Right cardiac atrium (tissue), 5 donors: ENCODE data around the gene FBXO22. TPM values are rescaled to one million over a fixed set of nuclear protein-coding genes. Genes with fewer than 3 reads are reported as not detected.
"Not testable (repeated sequence)": the region's sequence is repeated elsewhere in the genome, so short reads cannot be mapped to it uniquely, and the experiment has no call there.

Source experiments
- ATAC-seq, 2 donors: fragments of 200-7000 bp; cut with Tn5 transposase; one replicate each; pipeline versions ENCODE4 v1.8.0 to v1.9.1; 2020; ENCODE audit warnings: moderate library complexity in 2 of 2, mild to moderate bottlenecking in 1 of 2
- DNase-seq, 3 donors: peaks; one replicate each; pipeline ENCODE4 v3.0.0-alpha.2; 2020
- H3K27ac ChIP-seq: one replicate; pipeline ENCODE4 v1.5.1; 2013; ENCODE audit warnings: mild to moderate bottlenecking, low read length, control low read depth, moderate library complexity
- H3K27me3 ChIP-seq: one replicate; pipeline ENCODE4 v1.6.1; 2013; ENCODE audit not compliant: control insufficient read depth, insufficient read depth
- H3K4me1 ChIP-seq: one replicate; pipeline ENCODE4 v1.6.1; 2013; ENCODE audit warnings: low read length; ENCODE audit not compliant: control insufficient read depth, insufficient read depth
- H3K4me3 ChIP-seq: one replicate; pipeline ENCODE4 v1.5.1; 2013; ENCODE audit warnings: low read length, control low read depth
- H3K9me3 ChIP-seq: one replicate; pipeline ENCODE4 v1.6.1; 2013; ENCODE audit warnings: low read length; ENCODE audit not compliant: control insufficient read depth
- WGBS: extraction: QIAGEN DNeasy Blood & Tissue Kit; methylation state at CpG from one replicate; pipeline ENCODE4 v1.1.7; 2013; 5-methylcytosine and 5-hydroxymethylcytosine counted together
- intact Hi-C, 4 donors: fragments of 100-400 bp; cut with DNase I; formaldehyde crosslinking; loops; one replicate each; pipeline versions ENCODE4 v1.11.0 to v1.14.0; 2022 to 2023
- long read RNA-seq, 4 donors: library from polyadenylated mRNA; unstranded; transcript quantifications; one replicate each; pipeline ENCODE4 v2.0.0, GENCODE V29; 2020 to 2021
- polyA plus RNA-seq: library from polyadenylated mRNA; stranded (reverse); fragments of 200-250 nt; gene quantifications from one replicate; pipeline ENCODE4 v1.2.3, GENCODE V29; 2013
- total RNA-seq, 4 donors: library from RNA; stranded (reverse); fragmentation: NEBNext Ultra II Directional; extraction: Animal tissue kit (Norgen Biotek cat#: 25700); gene quantifications; one replicate each; pipeline ENCODE4 v1.2.1, GENCODE V29; 2021
- donor health status: healthy with polysubstance abuse.
- donor health status: DM: no; HTN: yes; CAD: no.
- donor health status: DM: no; HTN: no; CAD: no.
- donor health status: DM: no; HTN: yes; CAD: no; lungs with severe emphysema.
- donor health status: DM: yes; HTN: yes; CAD: no.

The FBXO22 gene
- total RNA-seq, result 10 to 100 TPM; 18.8 to 22.8 (median 20.2) TPM
- 13.0 TPM for polyA plus RNA-seq
- long read RNA-seq, donor 1, full-length matches to known transcripts, result 44 of 49 reads
- long read RNA-seq, donor 1, partial matches to known transcripts, result 0 of 49 reads
- long read RNA-seq, donor 1, other reads (novel, unspliced or antisense), result 5 of 49 reads
- long read RNA-seq, donor 2, full-length matches to known transcripts, result 14 of 18 reads
- long read RNA-seq, donor 2, partial matches to known transcripts, result 2 of 18 reads
- long read RNA-seq, donor 2, other reads (novel, unspliced or antisense), result 2 of 18 reads
- long read RNA-seq, donor 3, full-length matches to known transcripts, result 94 of 109 reads
- long read RNA-seq, donor 3, partial matches to known transcripts, result 4 of 109 reads
- long read RNA-seq, donor 3, other reads (novel, unspliced or antisense), result 11 of 109 reads
- long read RNA-seq, donor 4, full-length matches to known transcripts, result 15 of 15 reads
- long read RNA-seq, donor 4, partial matches to known transcripts, result 0 of 15 reads
- long read RNA-seq, donor 4, other reads (novel, unspliced or antisense), result 0 of 15 reads

DNA sequence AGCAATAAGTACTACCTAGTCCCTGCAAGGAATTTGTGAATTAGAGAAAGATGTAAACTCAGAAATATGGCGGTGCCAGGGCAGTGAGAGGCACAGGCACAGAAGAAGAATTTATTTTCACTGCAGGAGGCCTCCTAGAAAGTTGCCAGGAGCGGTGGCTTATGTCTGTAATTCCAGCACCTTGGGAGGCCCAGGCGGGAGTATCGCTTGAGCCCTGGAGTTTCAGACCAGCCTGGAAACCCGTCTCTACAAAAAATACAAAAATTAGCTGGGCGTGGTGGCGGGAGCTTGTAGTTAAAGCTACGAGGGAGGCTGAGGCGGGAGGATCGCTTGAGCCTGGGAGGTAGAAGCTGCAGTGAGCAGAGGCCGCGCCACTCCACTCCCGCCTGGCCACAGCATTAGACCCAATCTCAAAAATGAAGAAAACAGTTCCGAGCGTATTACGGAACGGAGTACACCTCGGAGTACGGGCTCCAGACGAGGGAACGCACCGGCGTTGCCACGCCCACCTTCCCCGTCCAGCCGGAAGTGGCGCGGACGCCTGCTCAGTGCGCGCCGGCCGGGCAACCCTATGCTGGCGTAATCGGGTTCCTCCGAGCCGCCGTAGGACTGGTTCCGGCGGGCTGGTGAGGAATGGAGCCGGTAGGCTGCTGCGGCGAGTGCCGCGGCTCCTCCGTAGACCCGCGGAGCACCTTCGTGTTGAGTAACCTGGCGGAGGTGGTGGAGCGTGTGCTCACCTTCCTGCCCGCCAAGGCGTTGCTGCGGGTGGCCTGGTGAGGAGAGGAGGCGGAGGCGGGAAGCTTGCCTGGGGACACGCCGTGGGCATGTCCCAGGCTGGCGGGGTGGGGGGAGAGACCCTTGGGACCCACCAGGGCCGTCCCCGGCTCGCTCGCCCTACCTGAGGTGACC is at the start of gene FBXO22:
Gene FBXO22 (plus strand): TSS at position 548 of the 909 bp plus-strand sequence. CDS start 86 bp downstream, at position 634.
- no peaks in the 10 kb centered on the region for H3K9me3 ChIP-seq
- ATAC-seq, result peak; percentile 99
- 3% methylated on average over 63 of the region's 63 CpGs for WGBS
- intact Hi-C loops, result loop anchor here in 1 of 4 donors (10.0 kb wide), 1 partner anchor 59 kb away; the partner anchor contains the start of gene UBE2Q2
- H3K27me3 ChIP-seq, result no peaks in the 10 kb centered on the region
- peak; percentile 93 to 96 (median 96) for DNase-seq
- H3K4me3 ChIP-seq, result peak within 1 kb of the TSS; percentile 54
- H3K4me1 ChIP-seq, result no peaks in the 10 kb centered on the region
- peak within 1 kb of the TSS; percentile 32 for H3K27ac ChIP-seq

DNA sequence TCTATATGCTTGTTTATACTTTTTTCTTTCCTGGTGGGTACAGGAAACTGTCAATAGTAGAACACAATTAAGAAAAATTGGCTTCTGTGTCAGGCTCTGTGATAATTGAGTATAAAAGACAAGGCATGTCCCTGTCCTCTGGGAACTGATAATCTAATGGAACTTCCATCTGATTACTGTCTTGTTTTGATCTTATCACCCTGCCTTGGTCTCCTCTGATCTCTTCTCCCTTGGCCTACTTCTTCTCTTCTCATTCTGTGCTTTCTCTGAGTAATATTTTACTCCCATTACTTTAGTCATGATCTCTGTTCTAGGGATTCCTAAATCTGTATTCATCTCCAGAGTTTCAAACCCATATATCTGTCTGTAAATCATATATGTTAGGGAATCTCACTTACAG is 45.8 kb upstream of the FBXO22 start:
- no peaks in the 10 kb centered on the region for H3K27me3 ChIP-seq
- no peak for ATAC-seq
- no peak overlapping the region for H3K27ac ChIP-seq
- DNase-seq, result no peak
- H3K4me3 ChIP-seq, result no peak overlapping the region
- H3K4me1 ChIP-seq, result no peaks in the 10 kb centered on the region
- no peaks in the 10 kb centered on the region for H3K9me3 ChIP-seq
- intact Hi-C loops, result no loop called here

DNA sequence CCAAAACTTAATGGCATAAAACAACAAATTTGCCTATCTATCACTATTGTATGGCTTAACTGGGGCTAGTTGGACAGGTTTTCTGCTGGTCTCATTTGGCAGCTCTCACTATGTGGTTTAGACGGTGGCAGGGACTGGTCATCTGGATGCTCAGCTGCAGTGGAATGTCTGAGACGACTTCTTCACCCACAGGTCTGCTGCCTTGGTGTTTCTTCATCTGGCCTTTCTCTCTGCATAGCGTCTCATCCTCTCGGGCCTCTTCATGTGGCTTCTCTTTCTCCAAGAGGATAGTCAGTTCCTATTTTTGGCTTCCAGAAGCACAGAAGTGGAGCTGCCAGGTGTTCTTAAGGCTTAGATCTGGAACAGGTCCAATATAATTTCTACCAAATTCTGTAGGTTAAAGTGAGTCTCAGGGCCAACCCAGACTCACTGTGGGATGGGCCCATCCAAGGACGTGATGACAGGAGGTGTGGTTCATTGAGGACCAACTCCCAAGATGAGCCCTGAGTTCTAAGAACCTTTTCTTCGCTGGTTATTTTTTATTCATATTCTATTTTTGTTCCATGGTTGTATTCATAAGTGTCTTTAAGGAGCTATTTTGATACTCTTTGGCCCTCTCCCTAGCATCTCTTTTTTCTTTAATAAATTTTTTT is 41.8 kb upstream of the FBXO22 start:
- no peak for ATAC-seq
- no peak for DNase-seq
- Histone ChIP-seq H3K27me3 (no peaks in the 10 kb centered on the region), H3K4me3 (no peak overlapping the region), H3K4me1 (no peaks in the 10 kb centered on the region), H3K9me3 (no peaks in the 10 kb centered on the region), H3K27ac (no peak overlapping the region)
- 83% methylated on average over 6 of the region's 6 CpGs for WGBS
- intact Hi-C loops, result no loop called here

DNA sequence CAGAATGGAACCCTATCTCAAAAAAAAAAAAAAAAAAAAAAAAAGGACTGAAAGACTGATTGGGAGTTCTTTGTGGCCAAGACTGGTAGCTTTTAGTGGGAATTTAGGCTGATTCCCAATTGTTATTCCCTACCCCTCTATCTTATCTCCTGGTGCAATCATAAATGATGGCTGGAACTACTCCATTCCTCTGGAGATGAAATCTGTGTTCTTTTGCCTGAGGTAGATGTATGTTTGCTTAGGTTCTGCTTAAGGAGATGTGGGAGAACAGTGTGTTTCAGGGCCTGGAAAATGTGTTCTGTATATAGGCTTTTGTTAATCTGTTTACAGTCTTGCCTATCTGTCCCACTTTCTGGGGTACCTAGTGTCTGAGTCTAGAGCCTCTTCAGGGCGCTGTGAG is 40.9 kb upstream of the FBXO22 start:
- DNase-seq (no peak), ATAC-seq (no peak)
- Histone ChIP-seq H3K27me3 (no peaks in the 10 kb centered on the region), H3K4me3 (no peak overlapping the region), H3K27ac (no peak overlapping the region), H3K9me3 (no peaks in the 10 kb centered on the region), H3K4me1 (no peaks in the 10 kb centered on the region)
- intact Hi-C loops, result no loop called here
- 100% methylated on average over 1 of the region's 1 CpG for WGBS

DNA sequence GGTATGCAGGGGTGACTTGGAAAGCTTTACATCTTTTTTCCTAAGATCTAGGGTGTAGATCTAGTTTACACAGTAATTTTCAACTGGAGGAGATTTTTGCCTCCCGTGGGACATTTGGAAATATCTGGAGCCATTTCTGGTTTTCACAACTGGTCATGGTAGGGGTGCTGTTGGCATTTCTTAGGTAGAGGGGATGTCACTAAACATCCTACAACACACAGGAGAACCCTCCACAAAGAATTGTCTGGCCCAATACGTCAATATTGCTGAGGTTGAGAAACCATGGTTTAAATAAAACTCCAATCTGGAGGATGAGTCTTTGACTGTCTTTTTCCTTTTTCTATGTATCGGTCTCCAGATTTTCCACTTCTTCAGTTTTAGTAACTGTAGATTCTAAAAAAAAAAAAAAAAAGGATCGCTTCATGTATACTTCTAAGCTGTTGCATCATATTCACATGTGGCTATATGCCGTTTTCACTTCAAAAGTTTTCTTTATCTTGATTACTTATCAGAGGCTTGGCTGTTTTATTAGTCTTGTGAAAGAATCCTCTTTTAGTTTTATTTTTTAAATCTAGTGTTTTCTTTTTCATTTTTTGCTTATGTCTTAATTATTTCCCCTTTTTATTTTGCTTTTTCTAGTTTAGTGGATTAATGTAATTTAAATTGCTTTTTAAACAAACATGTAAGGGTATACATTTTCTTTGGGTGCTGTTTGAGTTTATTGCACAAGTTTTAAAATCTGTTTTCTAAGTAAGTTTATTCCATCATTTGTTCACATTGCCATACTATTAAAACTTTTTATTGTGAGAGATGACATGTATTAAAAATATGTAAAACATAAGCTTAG is 39.2 kb upstream of the FBXO22 start:
- intact Hi-C loops, result no loop called here
- no peak for DNase-seq
- WGBS, result 78% methylated on average over 5 of the region's 5 CpGs
- Histone ChIP-seq H3K27me3 (no peaks in the 10 kb centered on the region), H3K27ac (no peak overlapping the region), H3K4me3 (no peak overlapping the region), H3K9me3 (no peaks in the 10 kb centered on the region), H3K4me1 (no peaks in the 10 kb centered on the region)
- no peak for ATAC-seq

DNA sequence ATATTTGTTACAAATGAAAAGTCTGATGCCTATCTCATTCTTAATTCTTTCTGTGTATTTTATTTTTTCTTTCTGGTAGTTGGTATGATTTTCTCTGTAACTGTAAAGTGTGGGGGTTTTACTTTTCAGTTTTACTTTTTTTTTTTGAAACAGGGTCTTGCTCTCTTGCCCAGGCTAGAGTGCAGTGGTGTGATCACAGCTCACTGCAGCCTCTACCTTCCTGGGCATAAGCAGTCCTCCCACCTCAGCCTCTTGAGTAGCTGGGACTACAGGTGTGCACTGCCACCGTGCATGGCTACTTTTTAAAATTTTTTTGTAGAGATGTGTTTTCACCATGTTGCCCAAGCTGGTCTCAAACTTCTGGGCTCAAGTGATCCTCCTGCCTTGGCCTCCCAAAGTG is 37.6 kb upstream of the FBXO22 start:
- H3K27me3 ChIP-seq, H3K4me1 ChIP-seq, DNase-seq, H3K27ac ChIP-seq, ATAC-seq, intact Hi-C loops, H3K4me3 ChIP-seq, H3K9me3 ChIP-seq: not testable (repeated sequence)
- 91% methylated on average over 1 of the region's 1 CpG for WGBS

DNA sequence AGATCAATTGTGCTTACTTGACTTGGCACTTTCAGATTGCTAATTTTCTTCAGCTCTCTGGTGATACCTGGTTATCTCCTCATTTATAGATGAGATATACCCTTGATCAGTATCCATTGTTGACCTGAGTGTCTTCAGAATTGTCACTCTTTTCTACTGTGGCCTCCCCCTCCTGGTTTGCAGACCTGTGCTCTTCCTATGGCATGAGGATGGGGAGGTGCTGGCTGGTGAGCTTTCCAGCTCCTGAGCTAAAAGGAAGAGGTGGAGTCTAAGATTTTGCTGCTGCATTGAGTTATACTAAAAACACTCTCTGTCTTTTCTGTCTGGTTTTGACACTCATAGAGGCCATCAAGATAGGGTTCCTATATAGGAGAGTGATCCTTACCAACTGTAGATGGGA is 36.8 kb upstream of the FBXO22 start:
- Histone ChIP-seq H3K4me3 (no peak overlapping the region), H3K9me3 (no peaks in the 10 kb centered on the region), H3K27me3 (no peaks in the 10 kb centered on the region), H3K27ac (no peak overlapping the region), H3K4me1 (no peaks in the 10 kb centered on the region)
- no peak for DNase-seq
- ATAC-seq, result no peak
- intact Hi-C loops, result no loop called here

DNA sequence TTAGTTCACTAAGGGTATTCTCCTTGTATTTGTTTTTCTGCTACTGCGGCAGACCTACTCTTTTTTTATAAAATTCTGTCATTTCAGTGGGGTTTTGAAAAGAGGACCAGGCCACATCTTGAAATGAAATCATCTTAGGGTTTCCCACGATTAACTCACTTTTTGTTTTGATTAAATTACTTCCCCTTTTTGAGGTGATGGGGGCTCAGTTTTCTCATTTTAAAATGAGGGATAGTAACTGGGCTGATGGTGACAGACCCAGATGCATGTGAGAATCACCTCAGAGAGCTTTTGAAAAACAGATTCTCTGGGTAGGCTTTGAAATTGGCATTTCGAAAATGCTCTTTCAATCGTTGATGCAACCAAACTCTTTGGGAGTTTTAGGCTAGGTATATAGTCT is 36.2 kb upstream of the FBXO22 start:
- WGBS, result 69% methylated on average over 4 of the region's 4 CpGs

DNA sequence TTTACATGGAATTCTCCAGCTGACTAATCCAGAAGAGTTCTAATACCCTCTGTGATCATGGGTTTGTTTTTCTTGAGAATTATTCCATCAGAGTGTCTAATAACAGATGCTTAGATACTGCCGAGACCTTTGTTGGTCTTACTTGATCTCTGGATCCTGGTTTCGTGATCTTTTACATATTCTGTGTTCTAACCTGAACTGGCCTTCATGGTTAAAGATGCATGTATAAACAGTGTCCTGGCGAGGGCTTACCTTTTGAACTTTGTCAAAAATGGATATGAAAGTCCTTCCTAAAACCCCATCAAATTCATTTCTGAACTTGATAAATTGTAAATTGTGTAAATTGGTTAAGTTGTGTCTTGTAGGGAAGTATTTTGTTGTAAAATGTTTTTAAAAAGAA is 35.7 kb upstream of the FBXO22 start:
- DNase-seq (no peak), ATAC-seq (no peak)
- no peaks in the 10 kb centered on the region for H3K9me3 ChIP-seq
- WGBS, result 97% methylated on average over 3 of the region's 3 CpGs
- H3K27me3 ChIP-seq, result no peaks in the 10 kb centered on the region
- intact Hi-C loops, result no loop called here
- no peaks in the 10 kb centered on the region for H3K4me1 ChIP-seq
- H3K27ac ChIP-seq, result no peak overlapping the region
- no peak overlapping the region for H3K4me3 ChIP-seq

More for the DNA sequence above, 36.2 kb upstream of the FBXO22 start:
- DNase-seq (no peak), ATAC-seq (no peak)
- Histone ChIP-seq H3K4me1 (no peaks in the 10 kb centered on the region), H3K9me3 (no peaks in the 10 kb centered on the region), H3K4me3 (no peak overlapping the region), H3K27me3 (no peaks in the 10 kb centered on the region), H3K27ac (no peak overlapping the region)
- intact Hi-C loops, result no loop called here

DNA sequence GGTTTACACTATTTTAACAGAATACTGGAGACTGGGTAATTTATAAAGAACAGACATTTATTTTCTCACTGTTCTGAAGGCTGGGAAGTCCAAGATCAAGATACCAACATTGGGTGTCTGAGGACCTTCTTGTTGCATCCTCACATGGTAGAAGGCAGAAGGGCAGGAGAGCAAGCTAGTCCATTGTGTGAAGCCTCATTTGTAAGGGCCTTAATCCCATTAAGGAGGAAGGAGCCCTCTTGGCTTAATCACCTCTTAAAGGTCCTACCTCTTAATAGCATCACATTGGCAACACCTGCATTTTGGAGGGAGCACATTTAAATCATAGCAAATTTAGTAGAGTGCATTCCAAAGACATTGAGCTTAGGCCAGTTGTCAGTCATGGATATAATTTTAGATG is 34.2 kb upstream of the FBXO22 start:
- H3K27me3 ChIP-seq, result no peaks in the 10 kb centered on the region
- H3K4me3 ChIP-seq, result no peak overlapping the region
- DNase-seq (no peak), ATAC-seq (no peak)
- intact Hi-C loops, result no loop called here
- H3K4me1 ChIP-seq, result no peaks in the 10 kb centered on the region
- H3K9me3 ChIP-seq, result no peaks in the 10 kb centered on the region
- H3K27ac ChIP-seq, result no peak overlapping the region
